Measurements from ENCODE around the gene AKAP8L.
"Not testable (repeated sequence)": the region's sequence is repeated elsewhere in the genome, so short reads cannot be mapped to it uniquely, and the experiment has no call there.

The AKAP8L gene

GRCh38 chr19:15379083-15379998 is 39.4 kb downstream of the AKAP8L start, which contains the start of gene AKAP8:
Gene AKAP8 (minus strand): TSS chr19:15379787. CDS start chr19:15379731, 56 bp downstream.
- peak; percentile 99 for DNase-seq

- DNase-seq = peak; percentile 42 to 63
Measured at GRCh38 chr19:15378534-15379082, 40.2 kb downstream of the AKAP8L start.

GRCh38 chr19:15374796-15375440 is 43.9 kb downstream of the AKAP8L start:
- DNase-seq = no peak

DNA sequence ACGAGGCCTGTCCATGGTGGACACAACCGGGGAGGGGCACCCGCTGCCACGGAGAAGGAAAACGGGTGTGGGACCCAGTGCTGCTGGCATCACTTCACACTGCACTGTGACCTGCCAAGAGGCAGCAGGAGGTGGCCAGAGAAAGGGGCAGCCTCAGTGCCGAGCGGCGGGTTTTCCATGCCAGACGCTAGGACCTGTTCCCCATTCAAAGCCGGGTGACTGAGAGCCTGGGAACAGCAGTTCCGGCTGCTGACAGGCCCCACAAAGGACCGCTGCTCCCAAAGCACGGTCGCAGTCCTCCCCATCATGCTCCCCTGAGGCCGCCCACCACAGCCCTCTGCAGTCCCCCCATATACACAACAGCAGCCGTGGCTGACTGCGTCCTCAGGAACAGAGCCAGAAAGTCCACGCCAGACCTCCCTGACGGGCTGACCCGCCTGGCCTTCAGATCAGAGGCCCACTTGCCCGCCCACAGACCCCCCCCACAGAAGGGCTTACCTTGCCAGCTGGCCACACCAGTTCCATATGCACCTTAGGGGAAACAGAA is 44.6 kb downstream of the AKAP8L start:
- DNase-seq = no peak

DNA sequence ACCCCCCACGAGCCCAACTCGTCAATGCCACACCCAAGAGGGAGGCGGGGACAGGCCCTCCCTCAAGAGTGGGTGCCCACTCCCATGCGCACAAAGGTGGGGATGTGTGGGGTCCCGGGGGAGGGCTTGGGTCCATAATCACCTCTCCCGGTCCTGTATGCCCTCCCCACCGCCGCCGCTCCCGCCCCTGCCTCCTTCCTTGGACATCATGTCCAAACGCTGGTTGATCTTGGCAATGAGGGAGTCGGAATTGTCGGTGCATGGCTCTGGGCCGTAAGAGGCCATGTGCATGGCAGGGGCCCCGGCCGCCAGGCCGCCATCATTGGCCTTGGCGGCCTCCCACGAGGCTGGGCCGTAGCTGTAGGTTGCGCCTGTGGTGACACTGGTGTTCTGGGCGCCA is 45.1 kb downstream of the AKAP8L start:
- DNase-seq = no peak

- no peak for DNase-seq
Measured at GRCh38 chr19:15372891-15373301, 45.9 kb downstream of the AKAP8L start.

- DNase-seq = no peak
Measured at GRCh38 chr19:15372470-15372869, 46.3 kb downstream of the AKAP8L start.

- DNase-seq = no peak
Measured at GRCh38 chr19:15371786-15372380, 46.9 kb downstream of the AKAP8L start.

DNA sequence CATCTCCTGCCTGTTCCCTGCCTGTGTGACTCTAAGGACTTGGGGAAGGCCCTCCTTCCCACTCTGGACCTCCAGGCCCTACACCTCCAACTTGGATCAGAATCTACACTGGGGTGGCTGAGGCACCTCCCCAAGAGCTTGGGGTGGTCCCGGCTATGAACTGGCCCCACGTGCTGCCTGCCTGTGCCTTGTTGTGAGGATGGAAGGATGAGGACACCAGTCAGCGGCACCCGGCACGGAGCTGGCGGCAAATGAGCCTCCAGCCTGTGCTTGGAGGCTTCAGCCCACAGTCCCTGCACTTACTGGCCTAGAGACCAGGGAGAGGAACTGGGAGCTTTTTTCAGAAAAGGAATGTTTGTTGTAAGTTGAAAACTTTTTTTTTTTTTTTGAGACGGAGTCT is 47.7 kb downstream of the AKAP8L start:
- no peak for DNase-seq

DNA sequence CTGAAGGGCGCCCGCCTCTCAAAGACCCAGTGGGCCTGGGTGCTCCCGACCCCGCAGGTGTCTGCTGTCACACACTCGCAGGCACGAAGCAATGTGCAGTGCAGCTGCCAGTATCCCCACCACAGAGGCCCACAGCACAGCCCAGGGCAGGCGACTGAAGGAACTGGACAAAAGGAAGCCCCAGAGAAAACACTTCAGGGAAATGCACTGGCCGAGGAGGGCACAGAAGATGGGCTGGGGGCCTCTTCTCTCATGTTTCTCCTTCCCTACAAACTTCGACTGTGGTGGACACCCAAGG is 49.2 kb downstream of the AKAP8L start:
- no peak for DNase-seq

DNA sequence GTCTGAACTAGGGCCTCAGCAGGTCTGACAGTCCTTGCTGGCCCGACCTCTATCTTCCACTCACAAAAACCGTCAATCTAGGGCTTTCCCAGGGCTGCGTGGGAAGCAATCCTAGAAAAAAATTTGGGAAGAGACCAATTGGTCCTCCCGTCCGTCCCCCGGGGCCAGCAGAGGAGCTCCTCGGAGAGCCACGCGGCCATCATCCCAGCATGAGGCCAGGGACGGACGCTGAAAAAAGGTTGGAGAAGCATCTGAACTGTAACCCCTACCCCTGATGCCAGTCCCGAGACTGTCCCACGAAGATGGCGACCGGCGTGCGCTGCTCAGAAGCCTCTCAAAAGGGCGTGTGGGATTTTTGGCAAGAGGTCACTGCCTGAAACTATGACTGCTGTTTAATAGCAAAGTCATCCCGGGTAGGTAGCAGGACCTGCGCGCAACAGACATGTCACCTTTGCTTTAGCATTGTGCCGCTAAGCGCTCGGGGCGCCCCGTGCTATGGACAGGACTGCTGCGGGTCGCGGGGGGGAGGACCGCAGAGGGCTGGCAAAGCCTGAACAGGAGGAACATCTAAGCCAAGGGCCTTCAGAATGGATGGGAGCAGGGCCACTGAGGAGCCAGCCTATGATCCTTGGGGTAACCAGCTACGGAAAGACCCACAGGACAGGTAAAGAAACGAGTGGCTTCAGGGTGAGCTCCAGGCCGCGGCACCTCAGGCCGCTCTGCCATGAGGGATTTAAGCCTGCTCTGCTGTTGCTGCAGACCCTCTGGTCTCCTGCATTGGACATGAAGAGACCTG is 49.8 kb downstream of the AKAP8L start:
- DNase-seq = no peak

DNA sequence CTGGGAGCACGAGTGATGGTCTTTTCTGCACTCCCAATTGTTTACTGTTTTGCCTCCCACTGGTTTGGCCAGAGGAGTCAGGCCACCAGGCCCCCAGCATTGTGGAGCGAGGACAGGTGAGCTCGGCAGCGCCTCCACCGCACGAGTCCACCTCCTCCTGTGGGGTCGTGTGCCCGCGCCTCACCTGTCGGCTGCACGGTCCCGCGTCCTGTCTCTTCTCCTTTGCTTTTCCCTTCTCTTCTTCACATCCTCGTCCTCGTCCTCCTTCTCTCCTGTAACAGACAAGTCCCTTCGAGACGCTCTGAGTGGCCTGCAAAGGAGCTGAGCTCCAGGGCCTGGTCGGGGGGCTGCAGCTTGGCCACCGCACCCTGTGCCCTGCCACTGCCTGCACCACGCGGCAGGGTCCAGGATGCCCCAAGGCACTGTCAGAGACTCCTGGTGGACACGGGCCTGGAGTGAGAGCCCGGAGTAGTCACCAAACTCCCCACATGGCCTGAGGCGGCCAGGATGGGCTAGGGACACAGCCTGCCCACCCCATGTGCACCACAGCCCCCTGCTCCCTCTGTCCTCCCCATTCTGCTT is 50.6 kb downstream of the AKAP8L start:
- no peak for DNase-seq

GRCh38 chr19:15367439-15367838 is 51.3 kb downstream of the AKAP8L start:
- DNase-seq = no peak

- no peak for DNase-seq
Measured at GRCh38 chr19:15365264-15365663, 53.5 kb downstream of the AKAP8L start.

DNA sequence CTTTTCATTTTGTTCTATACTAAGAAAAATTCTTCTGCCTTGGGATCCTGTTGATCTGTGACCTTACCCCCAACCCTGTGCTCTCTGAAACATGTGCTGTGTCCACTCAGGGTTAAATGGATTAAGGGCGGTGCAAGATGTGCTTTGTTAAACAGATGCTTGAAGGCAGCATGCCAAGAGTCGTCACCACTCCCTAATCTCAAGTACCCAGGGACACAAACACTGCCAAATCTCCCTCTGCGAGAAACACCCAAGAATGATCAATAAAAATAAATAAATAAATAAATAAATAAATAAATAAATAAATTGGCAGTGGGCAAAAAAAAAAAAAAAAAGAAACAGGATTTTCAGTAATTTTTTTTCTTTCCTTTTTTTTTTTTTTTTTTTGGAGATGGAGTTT is 55.0 kb downstream of the AKAP8L start:
- not testable (repeated sequence) for DNase-seq

- not testable (repeated sequence) for DNase-seq
Measured at GRCh38 chr19:15363048-15363447, 55.7 kb downstream of the AKAP8L start.

DNA sequence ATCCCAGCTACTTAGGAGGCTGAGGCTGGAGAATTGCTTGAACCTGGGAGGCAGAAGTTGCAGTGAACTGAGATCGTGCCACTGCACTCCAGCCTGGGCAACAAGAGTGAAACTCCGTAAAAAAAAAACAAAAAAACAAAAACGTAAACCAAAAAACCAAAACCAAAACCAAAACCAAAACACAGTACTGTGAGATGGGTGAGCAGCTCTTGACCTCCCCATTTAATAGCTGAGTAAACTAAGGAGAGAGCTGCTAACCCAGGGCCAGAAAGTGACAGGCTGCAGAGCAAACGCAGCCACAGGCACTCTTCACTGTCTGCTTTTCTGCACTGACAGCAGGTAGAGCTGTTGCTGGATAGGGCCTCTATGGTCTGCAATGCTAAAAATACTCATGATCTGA is 58.8 kb downstream of the AKAP8L start:
- not testable (repeated sequence) for DNase-seq

- peak in 1 of 2 donors; percentile 45 for DNase-seq
Measured at GRCh38 chr19:15358918-15359317, 59.9 kb downstream of the AKAP8L start.

GRCh38 chr19:15357906-15358305 is 60.9 kb downstream of the AKAP8L start:
- DNase-seq = no peak

DNA sequence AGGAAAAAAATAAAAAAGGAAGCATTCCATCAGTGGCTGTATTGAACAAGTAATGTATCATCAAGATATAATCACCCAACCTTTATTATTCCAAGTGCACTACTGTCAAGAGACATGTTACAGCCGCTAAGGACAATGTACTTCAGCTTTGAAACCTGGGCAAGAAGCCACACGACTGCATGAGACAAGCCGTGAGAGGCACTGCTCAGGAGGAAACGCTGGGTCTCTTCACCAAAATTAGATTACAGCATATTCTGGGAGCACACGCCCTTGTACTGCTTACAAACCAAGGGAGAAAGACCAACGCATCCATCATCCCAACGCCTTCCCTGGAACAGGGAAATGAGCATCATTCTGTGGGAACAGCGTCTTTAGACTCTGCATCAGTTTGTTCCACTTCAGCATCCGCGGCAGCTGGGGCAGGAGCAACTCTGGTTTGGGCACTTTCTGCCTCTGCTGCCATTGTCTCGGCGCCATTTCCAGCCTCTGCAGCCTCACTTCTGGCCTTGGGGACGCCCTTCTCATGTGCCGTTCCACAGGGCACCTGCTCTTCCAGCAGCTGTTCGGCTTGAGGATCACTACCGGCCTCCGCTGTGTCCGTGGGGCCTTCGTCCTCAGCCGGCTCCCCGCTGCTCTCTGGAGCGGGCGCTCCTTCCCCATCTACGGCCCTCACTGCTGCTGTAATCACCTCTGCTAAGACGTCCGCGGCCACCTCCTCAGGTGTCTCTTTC is 64.1 kb downstream of the AKAP8L start:
- DNase-seq = no peak

DNA sequence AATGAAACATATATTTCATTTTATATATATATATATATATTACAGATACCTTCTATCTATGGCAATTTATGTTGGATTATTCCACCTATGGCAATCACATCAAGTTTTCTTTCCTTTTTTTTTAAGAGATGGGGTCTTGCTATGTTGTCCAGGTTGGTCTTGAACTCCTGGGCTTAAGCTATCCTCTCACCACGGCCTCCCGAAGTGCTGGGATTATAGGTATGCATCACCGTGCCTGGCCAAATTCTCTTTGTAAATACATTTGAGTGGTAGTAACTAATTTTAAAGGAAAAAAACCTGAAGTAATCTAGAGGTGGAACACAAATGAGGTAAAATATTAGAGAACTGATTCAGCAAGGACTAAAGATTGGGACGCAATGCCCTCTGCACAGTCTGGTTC is 64.9 kb downstream of the AKAP8L start:
- no peak for DNase-seq

All from inflammatory macrophage (primary cell).